GM19328 (cell line): ENCODE measurements around the gene PTPRG.

Source experiments
- ATAC-seq: cut with Tn5 transposase; IDR thresholded peaks from one replicate; pipeline ENCODE4 v1.9.1; 2021; ENCODE audit warnings: mild to moderate bottlenecking, moderate library complexity; ENCODE audit not compliant: unreplicated experiment

Gene PTPRG

DNA sequence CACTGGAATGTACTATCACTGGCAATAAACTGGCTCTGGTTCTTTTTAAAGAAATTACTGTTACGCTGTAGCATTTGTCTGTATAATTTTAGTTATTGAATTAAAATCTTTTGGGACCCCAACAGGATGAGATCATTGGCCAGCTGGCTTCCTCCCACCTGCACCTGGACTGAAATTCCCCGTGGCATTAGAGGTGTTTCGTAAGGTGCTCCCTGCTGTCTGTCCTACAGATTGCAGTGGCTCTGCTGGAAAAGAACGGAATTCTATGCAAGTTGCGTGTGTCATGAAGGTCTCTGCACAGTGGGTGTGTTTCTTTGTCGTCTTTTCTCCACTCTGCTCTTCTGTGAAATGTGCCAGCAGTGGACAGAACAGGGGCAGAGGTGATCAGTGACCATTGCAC lies 383.4 kb downstream of the PTPRG start:
- ATAC-seq, result no peak

DNA sequence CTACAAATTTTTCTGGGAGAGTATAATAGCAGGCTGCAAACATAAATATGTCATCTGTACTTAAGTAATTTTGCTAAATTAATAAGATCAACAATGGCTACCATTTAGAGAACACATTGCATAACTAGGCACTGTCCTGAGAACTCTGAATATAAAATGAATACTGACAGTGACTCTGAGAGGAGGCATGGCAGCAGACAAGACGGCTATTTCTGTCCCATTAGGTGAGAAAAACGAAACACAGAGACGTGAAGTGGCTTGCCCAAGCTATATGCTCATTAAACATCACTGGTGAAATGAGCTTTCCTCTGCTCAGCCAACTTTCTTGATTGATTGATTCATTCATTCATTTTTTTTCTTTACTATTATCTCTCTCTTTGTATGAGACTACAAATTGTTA lies 384.3 kb downstream of the PTPRG start:
- no peak for ATAC-seq

DNA sequence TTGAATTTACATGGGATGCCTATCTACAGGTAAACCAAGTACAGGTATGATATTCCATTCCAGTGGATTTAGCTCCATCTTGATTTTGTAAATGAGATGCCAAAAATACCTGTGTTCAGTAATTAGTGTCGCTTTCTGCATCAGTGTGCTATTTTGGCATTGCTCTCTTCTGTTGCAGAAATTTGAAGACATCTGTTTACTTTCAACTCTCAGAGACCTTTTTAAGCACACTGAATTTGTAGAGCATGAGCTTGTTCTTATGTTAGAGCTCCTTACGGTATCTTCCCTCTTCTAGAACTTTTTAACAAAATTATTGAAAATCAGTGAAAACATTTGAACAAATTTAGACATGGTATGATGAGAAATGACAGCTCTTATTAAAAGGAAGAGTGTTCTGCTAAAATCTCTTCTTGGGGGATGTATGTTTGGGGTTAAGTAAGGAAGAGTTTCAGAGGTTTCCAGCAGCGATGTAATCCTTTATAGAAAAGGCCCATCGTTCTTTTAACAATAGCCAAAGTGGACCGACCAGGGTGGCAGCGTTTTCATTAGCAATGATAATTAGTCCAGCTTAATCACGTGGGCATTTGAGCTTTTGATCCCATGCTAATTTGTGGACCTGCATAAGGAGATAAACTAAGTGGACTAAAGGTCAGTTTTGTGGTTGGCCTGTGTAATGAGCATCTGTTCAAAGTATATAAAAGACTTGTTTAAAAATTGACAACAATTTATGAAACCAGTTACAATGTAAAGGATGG lies 385.4 kb downstream of the PTPRG start:
- ATAC-seq, result no peak

DNA sequence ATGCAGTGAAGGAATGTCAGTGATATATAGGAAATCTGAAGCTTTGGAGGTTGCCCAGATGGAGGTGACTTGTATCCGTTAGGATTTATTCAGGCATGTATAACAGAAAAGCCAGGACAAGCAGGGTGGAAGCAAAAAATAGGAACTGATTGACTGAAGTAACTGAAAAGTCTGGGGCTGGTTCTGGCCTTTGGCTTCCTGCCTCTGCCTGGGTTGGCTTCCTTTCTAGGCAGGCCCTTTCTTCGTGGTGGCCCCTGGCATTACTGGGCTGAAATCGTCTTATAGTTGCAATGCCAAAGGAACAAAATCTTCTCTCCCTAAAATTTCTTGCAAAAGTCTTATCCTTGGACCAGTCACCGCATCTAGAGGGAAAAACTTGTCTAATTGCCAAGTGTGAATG lies 386.1 kb downstream of the PTPRG start:
- no peak for ATAC-seq

DNA sequence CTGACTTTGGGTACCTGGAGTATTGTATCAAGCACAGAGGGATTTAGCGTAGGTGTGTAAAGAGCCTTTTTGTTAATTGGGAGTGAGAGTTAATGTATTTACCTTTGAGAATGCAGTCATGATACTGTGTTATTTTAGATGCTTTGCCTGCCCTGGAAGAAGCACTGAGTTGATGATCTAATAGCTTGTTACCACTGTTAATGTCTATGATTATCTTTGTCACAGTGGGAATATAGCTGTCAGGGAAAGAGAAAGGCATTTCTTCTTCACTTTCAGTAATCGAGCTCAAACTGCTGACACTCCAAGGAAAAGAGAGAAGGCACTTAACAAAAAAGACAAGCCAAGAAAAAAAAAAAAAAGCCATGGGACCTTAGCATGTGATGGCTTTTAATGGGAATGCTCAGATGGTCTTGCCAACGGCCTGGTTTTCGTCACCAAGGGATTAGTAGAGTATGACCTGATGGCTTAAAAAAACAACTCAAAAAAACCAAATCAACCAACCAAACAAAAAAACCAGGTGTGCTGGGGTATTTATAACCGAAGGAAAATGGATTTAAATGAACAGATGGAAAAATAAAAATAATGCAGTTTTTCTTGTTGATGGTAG lies 387.4 kb downstream of the PTPRG start:
- ATAC-seq, result no peak

DNA sequence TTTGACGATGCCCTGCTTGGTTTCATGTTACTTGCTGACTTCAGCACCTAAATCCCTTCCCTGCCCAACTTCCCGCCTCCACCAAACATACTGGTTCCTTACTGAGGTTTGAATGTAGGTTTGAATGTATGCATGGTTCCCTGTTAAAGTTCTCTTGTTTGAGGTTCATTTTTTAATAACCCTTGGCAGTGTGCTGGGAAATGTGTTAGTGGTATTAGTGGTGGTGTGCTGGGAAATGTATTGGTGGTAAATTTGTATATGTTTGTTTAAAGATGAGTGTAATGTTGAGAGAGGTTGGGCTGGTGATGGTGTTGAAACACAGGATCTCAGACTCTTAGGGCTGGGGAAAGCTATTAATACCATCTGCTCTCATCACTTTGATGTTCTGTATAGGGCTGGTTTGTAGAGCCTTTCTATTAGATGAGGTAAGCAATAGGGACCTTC lies 392.7 kb downstream of the PTPRG start:
- ATAC-seq, result no peak

DNA sequence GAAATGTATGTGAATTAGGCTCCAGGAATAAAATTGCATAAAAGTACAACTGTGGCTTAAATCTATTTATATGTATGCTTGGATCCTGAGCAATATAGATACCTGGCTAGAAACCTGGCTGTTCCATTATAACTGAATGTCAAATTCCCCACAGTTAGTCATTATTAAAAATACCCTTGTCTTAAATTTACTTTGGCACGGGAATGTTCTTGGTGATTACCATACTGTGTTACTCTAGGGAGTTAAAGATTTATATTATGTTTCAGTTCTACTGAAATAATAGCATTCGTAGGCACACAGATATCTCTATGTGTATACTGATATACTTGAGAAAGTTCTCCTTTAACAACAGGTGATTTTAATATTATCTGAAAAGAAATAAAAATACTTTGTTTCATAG lies 394.1 kb downstream of the PTPRG start:
- no peak for ATAC-seq

DNA sequence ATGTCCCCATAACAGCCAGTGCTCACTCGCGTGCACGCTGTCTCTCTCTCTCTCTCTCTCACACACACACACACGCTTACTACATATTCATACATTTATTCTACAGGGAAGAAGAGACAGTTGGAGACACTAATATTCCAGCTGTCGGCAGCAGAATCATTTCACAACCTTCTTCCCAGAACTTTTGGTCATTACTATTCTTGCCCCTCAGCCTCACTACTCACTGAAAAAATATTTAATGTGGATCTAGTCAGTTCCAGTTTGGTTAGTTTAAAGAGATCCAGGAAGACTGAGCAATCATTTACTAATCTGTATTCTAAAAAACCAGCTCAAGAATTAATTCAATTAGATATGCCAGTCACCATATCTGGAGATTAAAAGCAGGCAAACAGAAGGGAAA lies 394.9 kb downstream of the PTPRG start:
- ATAC-seq, result no peak

DNA sequence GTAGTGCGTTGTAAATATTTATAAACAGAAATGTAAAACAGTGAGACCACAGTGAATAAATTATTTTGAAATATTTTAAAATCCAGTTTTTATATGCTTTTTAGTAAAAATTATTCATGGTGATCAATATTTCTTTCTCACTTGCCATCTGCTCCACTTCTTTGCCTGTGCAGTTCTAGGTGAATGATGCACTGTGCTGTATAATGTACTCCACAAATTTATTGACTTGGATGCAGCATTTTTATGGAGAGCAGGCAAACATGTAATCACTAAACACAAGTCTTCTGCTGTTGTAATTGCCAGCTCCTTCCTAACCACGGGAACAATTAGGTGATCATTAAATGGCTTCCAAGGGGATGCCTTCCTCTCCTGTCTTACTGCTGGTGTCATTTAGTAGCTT lies 395.9 kb downstream of the PTPRG start:
- ATAC-seq, result no peak

DNA sequence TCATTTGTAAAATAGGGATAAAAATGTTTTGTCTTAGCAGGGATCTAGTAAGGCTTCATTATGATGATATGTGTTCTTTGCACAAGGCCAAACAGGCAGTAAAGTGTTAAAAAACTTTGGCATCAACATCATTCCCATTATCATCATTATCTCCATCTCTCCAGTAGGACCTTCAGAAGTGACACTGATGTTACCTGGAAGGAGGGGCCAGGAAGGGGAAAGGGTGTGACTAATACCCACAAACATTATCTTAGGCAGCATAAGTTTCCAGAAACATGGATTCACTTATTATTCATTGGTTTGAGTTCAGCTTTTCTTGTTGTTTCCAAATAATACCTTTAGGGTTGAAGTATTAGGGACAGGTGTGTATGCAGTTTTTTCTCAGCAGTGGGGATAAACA lies 399.6 kb downstream of the PTPRG start:
- no peak for ATAC-seq

DNA sequence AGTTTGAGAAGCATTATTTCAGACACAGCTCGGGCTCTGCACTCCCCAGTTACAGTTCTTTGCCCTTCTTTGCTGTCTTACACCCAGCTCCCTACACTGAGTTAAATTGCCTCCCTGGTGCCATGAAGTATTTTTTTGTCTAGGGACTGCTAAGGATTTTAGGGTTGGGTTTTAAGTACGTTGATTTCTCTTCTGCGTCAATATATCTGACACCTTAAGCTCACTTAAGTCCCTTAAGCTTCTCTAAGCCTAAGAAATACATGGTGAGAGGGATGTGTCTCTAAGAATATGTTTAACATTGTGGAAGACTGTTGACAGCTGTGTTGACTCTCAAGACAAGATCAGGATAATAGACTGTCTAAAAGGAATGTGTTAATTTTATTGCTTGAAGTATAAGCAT lies 400.5 kb downstream of the PTPRG start:
- ATAC-seq, result no peak

DNA sequence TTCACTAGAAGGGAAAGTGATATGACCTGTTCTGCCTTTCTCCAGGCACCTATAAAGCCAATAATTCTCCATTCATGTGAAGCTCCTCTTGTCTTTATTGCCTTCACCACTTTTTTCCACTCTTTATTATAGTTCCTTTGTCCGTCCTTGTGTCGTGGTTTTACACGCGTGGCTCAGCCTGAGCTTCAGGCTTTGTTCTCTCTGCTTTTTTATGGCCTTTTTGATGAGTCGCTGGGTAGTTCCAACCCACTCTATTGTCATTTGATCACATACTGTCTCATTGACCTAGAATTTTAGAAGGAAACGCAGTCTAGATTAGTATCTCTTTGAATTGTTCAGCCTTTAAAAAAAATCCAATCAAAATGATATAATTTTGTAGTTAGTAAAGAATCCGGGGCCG lies 403.2 kb downstream of the PTPRG start:
- no peak for ATAC-seq

DNA sequence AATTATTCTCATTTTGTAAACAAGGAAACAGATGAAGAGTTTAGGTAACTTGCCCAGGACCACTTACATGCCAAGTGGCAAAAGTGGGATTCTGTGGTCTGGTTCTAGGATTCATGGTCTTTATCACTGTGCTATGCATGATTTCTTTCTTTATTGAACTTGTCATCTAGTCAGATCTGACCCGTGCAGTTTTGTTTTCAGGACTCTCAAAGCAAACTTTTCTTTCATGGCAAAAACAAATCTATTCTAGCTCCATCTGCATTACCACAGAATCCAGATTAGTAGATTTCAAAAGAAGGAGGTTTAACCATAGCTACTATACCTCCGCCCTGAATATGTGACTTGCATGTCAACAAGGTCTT lies 404.4 kb downstream of the PTPRG start:
- no peak for ATAC-seq

DNA sequence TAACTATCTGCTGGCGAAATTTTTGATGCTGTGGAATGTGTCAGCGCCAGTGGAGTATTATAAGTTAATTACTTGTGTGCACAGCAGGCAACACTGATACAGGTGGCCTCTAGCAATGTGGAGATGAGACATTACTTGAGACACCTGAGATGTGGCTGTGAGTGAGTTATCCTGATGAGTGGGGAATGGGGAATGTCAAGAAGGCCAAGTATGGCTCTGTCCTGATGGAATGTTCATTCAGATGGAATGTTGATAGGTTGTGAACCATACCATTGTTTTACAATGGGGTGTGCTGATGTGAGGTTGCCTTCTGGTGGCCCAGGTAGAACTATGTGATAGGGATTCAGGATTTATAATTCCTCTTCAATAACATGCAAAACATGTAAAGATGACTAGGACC lies 404.8 kb downstream of the PTPRG start:
- no peak for ATAC-seq

DNA sequence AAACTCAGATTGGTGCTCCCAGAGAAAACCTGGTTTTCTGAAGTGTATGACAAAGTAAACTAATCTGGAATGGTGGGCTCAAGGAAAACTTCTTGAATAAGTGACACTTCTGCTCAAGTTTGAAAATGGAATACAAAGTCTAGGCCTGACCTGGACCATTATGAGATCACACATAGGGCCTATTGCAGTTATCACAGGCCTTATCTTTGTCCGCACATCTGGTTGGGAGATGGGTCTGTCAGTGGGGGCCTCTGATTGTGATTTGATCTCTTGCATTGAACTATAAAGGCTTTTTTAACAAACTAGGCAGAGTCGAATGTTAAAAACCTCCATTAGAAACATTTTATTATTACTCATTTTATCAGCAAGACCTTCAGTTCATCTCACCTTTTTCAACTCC lies 405.6 kb downstream of the PTPRG start:
- no peak for ATAC-seq

DNA sequence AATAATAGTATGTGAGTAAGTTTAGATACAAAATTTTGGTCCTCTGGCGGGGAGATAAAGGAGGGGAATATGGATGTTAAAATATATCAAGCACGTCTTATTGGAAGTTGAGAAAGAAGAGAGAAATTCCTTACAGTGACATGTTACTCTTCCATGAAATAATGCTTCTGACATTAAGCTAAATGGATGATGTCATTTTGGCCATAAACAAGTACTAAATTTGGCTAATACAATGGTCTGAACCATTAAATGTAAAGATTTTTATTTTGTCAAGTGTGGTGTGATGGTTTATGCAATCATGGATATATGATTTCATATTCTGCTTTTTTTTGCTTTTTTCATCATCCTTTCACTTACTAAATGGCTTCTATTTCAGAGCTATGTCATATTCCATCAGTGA lies 406.6 kb downstream of the PTPRG start:
- no peak for ATAC-seq

DNA sequence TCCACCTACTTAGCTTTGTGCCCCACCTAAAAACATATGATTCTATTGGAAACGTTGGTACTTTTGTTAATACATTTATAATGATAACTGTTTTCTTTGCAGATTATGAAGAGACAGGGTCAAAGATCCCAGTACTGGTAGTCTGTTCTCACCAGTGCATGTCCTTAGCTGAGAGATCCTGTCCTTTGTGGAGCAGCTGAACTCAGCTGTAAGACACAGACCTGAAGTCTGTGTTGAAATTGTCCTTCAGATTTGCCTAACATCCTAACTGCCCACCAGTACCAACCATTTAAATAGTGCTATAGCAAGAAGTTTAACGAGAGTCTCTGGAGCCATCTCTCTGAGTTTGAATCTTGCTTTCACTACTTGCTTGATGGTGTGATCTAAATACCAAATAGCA lies 413.3 kb downstream of the PTPRG start:
- no peak for ATAC-seq

DNA sequence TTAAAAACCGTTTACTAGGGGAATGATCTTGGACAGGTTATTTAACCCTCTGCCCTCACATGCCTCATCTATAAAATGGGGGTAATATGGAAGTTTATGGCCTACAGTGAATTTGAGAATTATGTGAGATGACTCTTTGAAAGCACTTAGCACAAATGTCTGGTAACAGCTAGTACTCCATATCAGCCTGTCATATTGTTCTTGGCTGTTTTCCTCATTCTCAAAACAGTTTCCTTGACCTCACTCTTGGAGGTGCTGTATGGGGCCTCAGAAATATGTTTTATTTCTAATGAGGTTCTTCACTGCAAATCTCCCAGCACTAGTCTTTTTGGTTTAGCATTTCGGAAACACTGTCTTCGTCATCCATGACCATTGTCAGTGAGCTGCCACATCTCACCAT lies 413.8 kb downstream of the PTPRG start:
- ATAC-seq, result no peak

DNA sequence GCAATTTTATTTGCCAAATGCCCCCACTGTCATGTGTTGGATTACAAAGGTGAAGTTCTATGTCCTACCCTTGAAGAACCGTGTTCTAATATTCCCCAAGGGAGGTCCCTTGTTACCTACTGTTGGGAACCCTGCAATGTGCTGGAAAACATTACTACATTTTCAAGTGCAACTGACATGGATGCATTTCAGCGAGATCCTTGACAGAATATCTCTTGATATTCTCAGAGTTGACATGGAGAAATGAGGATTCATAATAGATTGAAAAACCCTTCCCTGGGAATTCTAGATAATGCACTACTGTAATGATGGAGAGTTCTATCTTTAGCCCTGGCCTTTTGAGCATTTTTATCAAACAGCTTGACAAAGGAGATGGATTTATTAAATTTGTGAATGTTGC lies 414.6 kb downstream of the PTPRG start:
- no peak for ATAC-seq

DNA sequence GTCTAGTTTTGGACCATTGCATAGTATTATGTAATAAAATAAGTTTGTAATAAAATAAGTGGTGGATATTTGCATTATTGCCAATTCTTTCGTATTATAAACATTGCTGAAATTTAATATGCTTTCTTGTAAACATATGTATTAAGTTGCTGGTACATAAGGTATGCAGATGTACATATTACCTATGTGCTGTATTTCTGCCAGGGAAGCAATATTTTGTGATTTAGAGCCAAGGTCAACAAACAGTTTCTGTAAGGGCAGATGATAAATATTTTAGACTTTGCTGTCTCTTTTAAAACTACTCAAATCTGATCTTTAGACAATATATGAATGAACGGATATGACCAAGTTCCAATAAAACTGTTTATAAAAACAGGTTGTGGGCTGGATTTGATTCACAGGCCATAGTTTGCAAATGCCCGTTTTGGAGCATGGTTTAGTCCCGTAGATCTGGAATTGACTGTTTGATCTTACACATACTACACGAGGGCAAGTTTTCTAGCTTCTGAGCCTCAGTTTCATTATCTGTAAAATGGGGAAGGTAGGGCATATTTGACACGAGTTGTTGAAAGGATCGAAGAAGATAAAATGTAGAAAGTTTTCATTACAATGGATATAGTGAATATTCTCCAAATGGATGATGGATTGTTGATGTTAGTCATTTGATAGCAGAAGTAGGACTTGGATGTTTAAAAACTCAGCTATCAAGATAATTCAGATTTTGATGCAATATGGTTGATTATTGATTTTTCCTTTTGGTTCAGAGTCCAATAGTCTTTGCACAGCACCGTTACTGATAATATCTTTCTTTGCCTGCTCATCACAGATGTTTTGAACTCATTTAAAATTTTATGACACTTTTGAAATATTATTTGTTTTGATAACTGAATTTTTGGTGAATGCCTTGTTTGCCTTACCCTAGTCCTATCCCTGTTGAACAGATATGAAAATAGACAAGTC lies 417.4 kb downstream of the PTPRG start:
- no peak for ATAC-seq

DNA sequence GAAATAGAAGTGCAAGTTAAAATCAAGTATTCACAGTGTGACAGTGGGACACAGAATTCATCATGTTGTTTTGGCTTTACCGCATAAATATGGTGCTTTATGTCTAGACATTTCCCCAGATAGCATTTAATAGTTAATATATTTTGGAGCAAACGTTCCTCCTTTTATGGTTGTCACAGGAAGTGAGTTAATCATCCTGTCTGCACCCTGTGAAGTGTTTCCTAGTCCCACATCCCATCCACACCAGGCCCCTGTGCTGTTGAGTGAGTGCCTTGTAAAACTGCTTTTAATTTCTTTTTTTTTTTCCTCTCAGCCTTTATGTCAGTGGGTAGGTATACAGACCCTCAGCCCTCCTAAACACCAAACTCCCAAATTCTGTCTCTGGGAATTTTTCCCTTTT lies 418.3 kb downstream of the PTPRG start:
- ATAC-seq, result no peak

DNA sequence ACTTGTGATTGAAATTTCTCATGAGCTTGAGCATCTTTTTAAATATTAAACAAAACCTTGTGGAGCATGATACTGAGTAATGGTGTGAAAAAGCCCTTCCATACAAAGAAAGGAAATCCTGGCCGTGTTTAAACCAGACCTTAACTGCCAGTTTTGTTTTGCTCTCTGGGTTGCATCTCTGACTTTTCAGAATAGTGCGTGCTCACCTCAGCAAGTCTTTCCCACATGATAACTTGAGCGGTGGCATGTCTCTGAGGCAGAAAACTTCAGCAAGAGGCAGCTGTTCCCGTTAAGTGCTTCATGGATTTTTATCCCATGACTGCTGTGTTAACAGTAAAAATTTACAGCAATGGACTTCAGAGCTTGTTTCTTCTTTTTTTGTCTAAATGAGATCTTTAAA lies 418.7 kb downstream of the PTPRG start:
- no peak for ATAC-seq
